CD4-positive, alpha-beta memory T cell (primary cell): Measurements from ENCODE around the gene RBBP7. TPM values are rescaled to one million over a fixed set of nuclear protein-coding genes. Genes with fewer than 3 reads are reported as not detected.

Source experiments
- CTCF ChIA-PET: fragments of 350-600 bp; sonication (Branson Sonifier 250); formaldehyde crosslinking; loops from one replicate; lab custom pipeline; 2021; ENCODE audit warnings: inconsistent platforms; ENCODE audit not compliant: partially characterized antibody; lab: Charles Lee
- POLR2A ChIA-PET: fragments of 350-600 bp; sonication (Branson Sonifier 250); formaldehyde crosslinking; loops from one replicate; lab custom pipeline; 2021; ENCODE audit not compliant: partially characterized antibody; lab: Charles Lee
- DNase-seq, 5 donors: peaks; one replicate each; pipeline versions ENCODE4 v3.0.0 to v3.0.0-alpha.2; 2020 to 2022; ENCODE audit warnings: mixed read lengths in 1 of 5
- H3K27ac ChIP-seq: one replicate; pipeline ENCODE4 v1.7.0; 2013; ENCODE audit warnings: low read depth, low read length
- H3K27me3 ChIP-seq: 2 replicates; pipeline ENCODE4 v1.7.0; 2013; ENCODE audit warnings: mild to moderate bottlenecking, low read length, moderate library complexity; ENCODE audit not compliant: insufficient read depth
- H3K36me3 ChIP-seq: 2 replicates; pipeline ENCODE4 v1.7.0; 2013; ENCODE audit warnings: mild to moderate bottlenecking, low read length, moderate library complexity; ENCODE audit not compliant: insufficient read depth
- H3K4me1 ChIP-seq: 2 replicates; pipeline ENCODE4 v1.7.0; 2013; ENCODE audit warnings: mild to moderate bottlenecking, low read length, moderate library complexity; ENCODE audit not compliant: insufficient read depth
- H3K4me3 ChIP-seq, 2 donors: one replicate each; pipeline ENCODE4 v1.7.0; 2013; ENCODE audit warnings: low read length in 2 of 2, mild to moderate bottlenecking in 1 of 2
- H3K9me3 ChIP-seq, 2 donors: one replicate each; pipeline ENCODE4 v1.7.0; 2013; ENCODE audit warnings: low read length in 2 of 2, control low read depth in 1 of 2; ENCODE audit not compliant: control insufficient read depth in 1 of 2
- H3K27ac Mint-ChIP-seq, 7 donors: one replicate each; pipeline ENCODE4 v1.8.0; 2020 to 2021; ENCODE audit warnings: mixed read lengths in 7 of 7, mild to moderate bottlenecking in 6 of 7, inconsistent platforms in 3 of 7, moderate library complexity in 3 of 7
- H3K27me3 Mint-ChIP-seq, 2 donors: one replicate each; pipeline ENCODE4 v1.8.0; 2020 to 2021; ENCODE audit warnings: mixed read lengths in 2 of 2
- H3K36me3 Mint-ChIP-seq, 2 donors: one replicate each; pipeline ENCODE4 v1.8.0; 2020 to 2021; ENCODE audit warnings: mixed read lengths in 2 of 2, inconsistent platforms in 1 of 2, mild to moderate bottlenecking in 1 of 2
- H3K4me1 Mint-ChIP-seq, 4 donors: one replicate each; pipeline ENCODE4 v1.8.0; 2020 to 2021; ENCODE audit warnings: mixed read lengths in 4 of 4, mild to moderate bottlenecking in 1 of 4
- H3K4me3 Mint-ChIP-seq, 8 donors: one replicate each; pipeline ENCODE4 v1.8.0; 2020 to 2021; ENCODE audit warnings: mixed read lengths in 8 of 8, mild to moderate bottlenecking in 7 of 8, moderate library complexity in 6 of 8, inconsistent platforms in 3 of 8
- H3K9me3 Mint-ChIP-seq, 8 donors: one replicate each; pipeline ENCODE4 v1.8.0; 2020 to 2021; ENCODE audit warnings: mixed read lengths in 8 of 8, mild to moderate bottlenecking in 5 of 8, inconsistent platforms in 3 of 8, moderate library complexity in 1 of 8
- intact Hi-C: fragments of 100-400 bp; cut with micrococcal nuclease; formaldehyde crosslinking; loops from one replicate; pipeline ENCODE4 v1.15.1; 2023
- polyA plus RNA-seq, 2 donors: library from polyadenylated mRNA; unstranded; fragments of 300-500 nt; fragmentation: Illumina TruSeq; gene quantifications; one replicate each; pipeline ENCODE4 v1.2.3, GENCODE V29; 2021
- total RNA-seq, 2 experiments: library from RNA; stranded (reverse); gene quantifications; one replicate each; pipeline ENCODE4 v1.2.3, GENCODE V29; 2021

Gene RBBP7
- total and polyA plus RNA-seq, 4 experiments from 2014 or later, result 90.5 to 172 (median 112) TPM

DNA sequence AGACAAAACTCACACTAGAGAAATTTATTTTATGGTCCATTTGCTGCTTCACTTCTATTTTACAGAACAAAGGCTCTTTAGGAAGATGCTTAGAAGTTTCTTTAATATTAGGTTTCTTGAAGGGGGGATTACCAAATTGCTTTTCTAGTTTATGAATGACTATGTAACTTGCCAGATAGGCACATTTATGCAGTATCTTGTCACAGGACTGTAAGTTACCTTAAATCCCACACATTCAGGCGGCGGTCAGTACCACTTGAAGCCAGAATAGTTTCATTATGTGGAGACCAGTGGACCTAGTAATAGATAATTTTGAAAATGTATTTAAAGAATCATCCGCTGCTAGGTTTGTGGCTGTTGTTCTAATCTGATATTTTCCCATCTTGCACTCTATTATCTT, 18.3 kb downstream of the RBBP7 start:
- H3K27me3 Mint-ChIP-seq, result no peaks in the 10 kb centered on the region
- ChIA-PET CTCF (no interaction called here), POLR2A (no interaction called here)
- no peak for DNase-seq
- no peaks in the 10 kb centered on the region for H3K9me3 Mint-ChIP-seq
- Histone ChIP-seq H3K4me1 (no peaks in the 10 kb centered on the region), H3K4me3 (no peak overlapping the region), H3K27ac (no peak overlapping the region), H3K36me3 (peaks cover 15% of the 10 kb centered on the region), H3K9me3 (no peaks in the 10 kb centered on the region), H3K27me3 (no peaks in the 10 kb centered on the region)
- intact Hi-C loops, result no loop called here
- H3K36me3 Mint-ChIP-seq, result peaks cover 52 to 60% of the 10 kb centered on the region in 2 donors
- H3K4me3 Mint-ChIP-seq, result no peak overlapping the region
- H3K4me1 Mint-ChIP-seq, result peaks cover 0 to 7% (median 2%) of the 10 kb centered on the region in 4 donors
- H3K27ac Mint-ChIP-seq, result peak overlapping the region in 1 of 7 donors; percentile 27

DNA sequence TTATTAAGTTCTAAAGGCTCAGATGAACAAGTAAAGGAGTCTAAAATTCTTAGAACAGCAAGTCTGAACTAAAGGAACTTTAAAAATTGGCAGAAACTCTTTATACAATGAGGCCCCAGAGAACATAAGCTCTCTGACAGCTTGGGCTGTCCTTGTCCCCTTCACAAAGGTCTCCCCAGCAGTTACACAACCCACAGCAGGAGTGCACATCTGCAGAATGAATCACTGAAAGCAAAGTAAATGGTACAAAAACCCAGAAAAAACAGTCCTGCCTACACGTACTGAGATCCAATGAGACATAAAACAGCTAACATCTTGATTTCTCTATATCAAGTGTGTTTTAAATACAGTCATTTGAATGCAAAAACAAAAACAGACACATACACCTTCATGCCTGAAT, 18.7 kb downstream of the RBBP7 start:
- CTCF ChIA-PET, result no interaction called here
- peak overlapping the region in 2 of 7 donors; percentile 27 to 37 for H3K27ac Mint-ChIP-seq
- peaks cover 48 to 56% of the 10 kb centered on the region in 2 donors for H3K36me3 Mint-ChIP-seq

DNA sequence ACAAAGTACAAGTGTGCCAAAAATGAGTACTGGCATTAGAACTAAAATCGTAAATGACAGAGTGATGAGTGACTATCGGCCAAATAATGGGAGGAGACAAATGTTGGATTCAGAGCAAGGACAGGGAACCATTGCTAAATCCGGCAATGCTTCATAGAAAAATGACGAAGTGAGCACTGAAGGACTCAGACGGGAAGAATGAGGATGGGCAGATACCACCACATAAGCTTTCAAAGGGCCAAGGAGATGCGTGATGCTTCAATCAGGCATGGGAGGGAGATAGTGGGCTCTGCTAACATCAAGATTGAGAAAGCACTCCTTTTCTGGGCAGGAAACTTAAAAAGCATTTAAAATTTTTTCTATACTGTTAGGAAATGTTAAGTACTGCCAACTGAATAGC, 21.6 kb downstream of the RBBP7 start:
- H3K4me1 ChIP-seq, result no peaks in the 10 kb centered on the region
- ChIA-PET POLR2A (no interaction called here), CTCF (no interaction called here)
- intact Hi-C loops, result no loop called here
- Mint-ChIP-seq H3K4me1 (no peaks in the 10 kb centered on the region), H3K9me3 (no peaks in the 10 kb centered on the region), H3K4me3 (no peak overlapping the region), H3K36me3 (peaks cover 63 to 70% of the 10 kb centered on the region in 2 donors), H3K27me3 (no peaks in the 10 kb centered on the region), H3K27ac (peak overlapping the region in 2 of 7 donors; percentile 6 to 11)
- no peak for DNase-seq
- no peak overlapping the region for H3K4me3 ChIP-seq
- no peaks in the 10 kb centered on the region for H3K9me3 ChIP-seq
- H3K27me3 ChIP-seq, result no peaks in the 10 kb centered on the region
- no peak overlapping the region for H3K27ac ChIP-seq
- H3K36me3 ChIP-seq, result peaks cover 21% of the 10 kb centered on the region

More for the DNA sequence above, 18.7 kb downstream of the RBBP7 start:
- Histone ChIP-seq H3K27ac (no peak overlapping the region), H3K27me3 (no peaks in the 10 kb centered on the region), H3K4me1 (no peaks in the 10 kb centered on the region), H3K36me3 (peaks cover 18% of the 10 kb centered on the region), H3K9me3 (no peaks in the 10 kb centered on the region), H3K4me3 (no peak overlapping the region)
- DNase-seq, result no peak
- Mint-ChIP-seq H3K4me1 (peaks cover 0 to 4% (median 1%) of the 10 kb centered on the region in 4 donors), H3K27me3 (no peaks in the 10 kb centered on the region), H3K9me3 (no peaks in the 10 kb centered on the region), H3K4me3 (no peak overlapping the region)
- POLR2A ChIA-PET, result no interaction called here
- intact Hi-C loops, result no loop called here

DNA sequence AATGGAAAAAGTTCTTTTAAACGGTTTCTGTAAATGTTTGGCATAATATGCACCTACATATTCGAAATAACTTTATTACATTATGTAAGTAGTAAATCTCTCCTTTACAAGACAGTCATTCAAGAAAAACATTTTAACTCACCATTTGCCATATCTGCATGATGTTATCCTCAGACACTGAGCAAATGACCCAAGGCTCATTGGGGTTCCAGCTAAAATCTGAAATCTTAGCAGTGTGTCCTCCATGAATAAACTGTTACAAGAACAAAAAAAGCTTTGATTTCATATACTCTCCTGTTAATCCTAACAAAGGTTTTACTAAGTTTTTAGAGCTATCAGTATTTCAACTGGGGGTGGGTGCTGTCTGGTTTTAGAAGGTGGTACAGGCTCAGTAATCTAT, 24.5 kb downstream of the RBBP7 start:
- DNase-seq, result no peak
- intact Hi-C loops, result no loop called here
- no peaks in the 10 kb centered on the region for H3K9me3 Mint-ChIP-seq
- H3K36me3 ChIP-seq, result peaks cover 12% of the 10 kb centered on the region
- no peaks in the 10 kb centered on the region for H3K27me3 ChIP-seq
- peaks cover 0 to 4% (median 0%) of the 10 kb centered on the region in 4 donors for H3K4me1 Mint-ChIP-seq
- ChIA-PET POLR2A (no interaction called here), CTCF (interaction anchor here (1.2 kb wide), 1 partner anchor 28 kb away, joined by 3 read pairs; no protein-coding TSS in a partner anchor)
- no peaks in the 10 kb centered on the region for H3K27me3 Mint-ChIP-seq
- H3K27ac Mint-ChIP-seq, result no peak overlapping the region
- no peak overlapping the region for H3K27ac ChIP-seq
- no peaks in the 10 kb centered on the region for H3K9me3 ChIP-seq
- no peaks in the 10 kb centered on the region for H3K4me1 ChIP-seq
- H3K4me3 ChIP-seq, result no peak overlapping the region
- no peak overlapping the region for H3K4me3 Mint-ChIP-seq
- peaks cover 61 to 69% of the 10 kb centered on the region in 2 donors for H3K36me3 Mint-ChIP-seq

DNA sequence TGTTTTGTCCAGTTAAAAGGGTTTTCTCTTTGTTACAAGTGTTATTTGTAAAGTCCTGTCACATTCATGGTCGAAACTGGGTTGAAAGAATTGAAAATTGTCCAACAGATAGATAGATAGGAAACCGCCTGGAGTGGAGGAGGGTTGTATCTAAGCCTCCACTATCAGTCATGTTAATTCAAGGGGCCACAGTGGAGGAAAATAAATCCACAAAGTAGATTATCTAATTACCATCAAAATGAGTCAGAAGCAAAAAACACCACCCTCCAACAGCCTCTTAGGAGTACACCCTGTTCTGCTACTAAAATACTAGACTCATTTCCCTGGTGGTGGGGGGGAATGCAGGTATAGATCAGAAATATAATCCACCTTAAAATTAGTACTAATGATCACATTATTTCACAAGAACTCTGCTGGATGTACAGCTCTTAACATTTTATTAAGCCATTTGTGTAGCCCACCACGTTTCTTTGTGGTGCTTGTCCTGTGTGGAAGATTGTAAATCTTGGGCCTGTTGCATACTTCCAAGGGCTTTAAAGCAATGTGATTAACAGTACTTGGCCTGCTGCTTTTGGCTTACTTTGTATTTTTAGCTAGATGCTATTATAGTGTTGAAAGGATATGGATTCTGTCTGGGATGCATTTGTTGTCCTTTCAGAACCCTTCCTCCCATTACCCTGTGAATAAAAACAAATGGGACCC, 26.8 kb downstream of the RBBP7 start:
- H3K27ac Mint-ChIP-seq, result peak overlapping the region in 1 of 7 donors; percentile 62
- Histone ChIP-seq H3K9me3 (no peaks in the 10 kb centered on the region), H3K27ac (no peak overlapping the region), H3K36me3 (peaks cover 11% of the 10 kb centered on the region), H3K4me1 (no peaks in the 10 kb centered on the region), H3K4me3 (no peak overlapping the region), H3K27me3 (no peaks in the 10 kb centered on the region)
- intact Hi-C loops, result no loop called here
- peaks cover 63 to 71% of the 10 kb centered on the region in 2 donors for H3K36me3 Mint-ChIP-seq
- peaks cover 0 to 4% (median 0%) of the 10 kb centered on the region in 4 donors for H3K4me1 Mint-ChIP-seq
- POLR2A ChIA-PET, result no interaction called here
- no peaks in the 10 kb centered on the region for H3K27me3 Mint-ChIP-seq
- H3K9me3 Mint-ChIP-seq, result no peaks in the 10 kb centered on the region
- CTCF ChIA-PET, result no interaction called here
- H3K4me3 Mint-ChIP-seq, result no peak overlapping the region
- no peak for DNase-seq

DNA sequence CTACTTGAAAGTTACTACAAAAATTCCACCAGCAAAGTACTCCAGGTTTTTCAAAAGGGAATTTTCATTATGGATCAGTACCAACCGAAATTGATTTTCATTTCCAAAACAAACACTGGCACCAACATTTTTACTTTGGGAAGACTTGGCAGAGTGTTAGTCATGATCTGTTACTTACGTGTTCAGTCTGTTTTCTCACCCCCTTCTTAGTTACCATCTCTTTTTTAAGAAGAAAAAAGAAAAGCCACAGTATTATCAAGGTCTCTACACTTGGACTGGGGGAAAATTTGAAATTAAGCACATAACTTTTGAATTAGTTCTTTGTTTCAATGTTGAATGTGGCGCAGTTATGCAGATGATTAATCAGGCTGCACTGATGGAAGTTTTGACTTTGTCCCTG, 27.5 kb downstream of the RBBP7 start:
- intact Hi-C loops, result no loop called here
- H3K36me3 ChIP-seq, result peaks cover 13% of the 10 kb centered on the region
- H3K4me1 ChIP-seq, result no peaks in the 10 kb centered on the region
- no peak overlapping the region for H3K27ac Mint-ChIP-seq
- no peaks in the 10 kb centered on the region for H3K9me3 Mint-ChIP-seq
- no peak overlapping the region for H3K27ac ChIP-seq
- no peak for DNase-seq
- no peaks in the 10 kb centered on the region for H3K9me3 ChIP-seq
- H3K4me3 ChIP-seq, result no peak overlapping the region
- H3K27me3 Mint-ChIP-seq, result no peaks in the 10 kb centered on the region
- H3K4me3 Mint-ChIP-seq, result no peak overlapping the region
- peaks cover 0 to 4% (median 0%) of the 10 kb centered on the region in 4 donors for H3K4me1 Mint-ChIP-seq
- H3K27me3 ChIP-seq, result no peaks in the 10 kb centered on the region
- ChIA-PET POLR2A (no interaction called here), CTCF (no interaction called here)
- peaks cover 62 to 71% of the 10 kb centered on the region in 2 donors for H3K36me3 Mint-ChIP-seq

DNA sequence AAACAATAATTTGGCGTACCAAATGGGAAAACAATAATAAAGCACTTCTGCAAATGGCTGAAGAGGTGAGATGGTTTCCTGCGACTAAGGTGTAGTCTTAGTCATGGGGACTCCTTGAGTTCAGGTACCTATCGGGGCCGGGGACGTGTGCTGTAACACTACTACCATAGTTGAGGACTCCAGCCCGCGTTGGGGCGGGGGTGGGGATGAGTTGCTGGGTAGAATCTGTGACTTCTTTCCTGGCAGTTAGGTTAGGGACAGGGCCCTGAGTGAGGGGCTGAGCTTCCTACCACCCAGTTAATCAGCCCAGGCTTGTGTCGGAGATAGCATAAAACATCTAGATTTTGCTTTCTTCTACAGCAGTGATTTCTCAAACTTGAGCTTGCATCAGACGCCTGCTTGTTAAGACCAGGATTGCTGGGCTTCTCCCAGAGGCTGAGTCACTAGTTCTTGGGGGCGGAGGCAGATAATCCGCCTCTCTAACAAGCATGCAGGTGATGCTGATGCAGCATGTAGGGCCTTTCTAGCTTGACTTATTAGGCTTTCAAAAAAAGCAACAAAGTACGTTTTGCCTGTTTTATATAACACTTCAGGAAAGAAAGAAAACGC, 30.2 kb downstream of the RBBP7 start:
- Mint-ChIP-seq H3K4me3 (no peak overlapping the region), H3K4me1 (peaks cover 0 to 4% (median 0%) of the 10 kb centered on the region in 4 donors), H3K9me3 (no peaks in the 10 kb centered on the region), H3K27me3 (no peaks in the 10 kb centered on the region), H3K27ac (peak overlapping the region in 3 of 7 donors; percentile 8 to 24 (median 8)), H3K36me3 (peaks cover 68 to 74% of the 10 kb centered on the region in 2 donors)
- Histone ChIP-seq H3K27me3 (no peaks in the 10 kb centered on the region), H3K4me3 (no peak overlapping the region), H3K36me3 (peaks cover 10% of the 10 kb centered on the region), H3K4me1 (no peaks in the 10 kb centered on the region), H3K27ac (no peak overlapping the region), H3K9me3 (no peaks in the 10 kb centered on the region)
- intact Hi-C loops, result no loop called here
- ChIA-PET CTCF (no interaction called here), POLR2A (no interaction called here)
- DNase-seq, result no peak
